Measurements from ENCODE around the gene MUC5AC.

MUC5AC gene

GRCh38 chr11:1194977-1195681 lies 37.4 kb downstream of the MUC5AC start:
- Histone ChIP-seq H4K8ac (ENCODE audit: low read depth, low read length) (no peak overlapping the region), H3K79me2 (ENCODE audit: control insufficient read depth, insufficient read depth, low read length) (no peaks in the 10 kb centered on the region), H2BK120ac (ENCODE audit: low read depth, low read length) (no peak overlapping the region), H3K4me2 (ENCODE audit: low read length) (no peak overlapping the region), H3K18ac (ENCODE audit: low read length) (no peak overlapping the region), H3K79me1 (ENCODE audit: low read length) (no peaks in the 10 kb centered on the region), H3K4me1 (ENCODE audit: control insufficient read depth, low read depth, low read length) (no peaks in the 10 kb centered on the region), H3K9ac (ENCODE audit: low read length) (no peak overlapping the region), H2BK15ac (replicated peaks; ENCODE audit: low read depth) (no peak overlapping the region), H3K36me3 (ENCODE audit: control insufficient read depth, insufficient read depth, low read length) (no peaks in the 10 kb centered on the region), H2BK5ac (ENCODE audit: low read length) (no peak overlapping the region), H3K27me3 (ENCODE audit: insufficient read depth, low read length, poor library complexity) (no peaks in the 10 kb centered on the region), H3K4me3 (ENCODE audit: low read length) (no peak overlapping the region), H3K56ac (ENCODE audit: low read length) (no peak overlapping the region), H3K27ac (ENCODE audit: low read depth, low read length) (no peak overlapping the region), H2AK5ac (ENCODE audit: low read length) (no peak overlapping the region), H3K4ac (ENCODE audit: low read depth, low read length) (no peak overlapping the region), H4K5ac (ENCODE audit: low read length) (no peak overlapping the region), H3K23ac (ENCODE audit: low read length) (no peak overlapping the region)
- WGBS (ENCODE audit: extremely low coverage, insufficient coverage, low lambda C conversion rate) = no CpG with 5 or more reads among the region's 32 CpGs
- DNase-seq = no peak

GRCh38 chr11:1195682-1196515 lies 38.1 kb downstream of the MUC5AC start:
- WGBS (ENCODE audit: extremely low coverage, insufficient coverage, low lambda C conversion rate) = no CpG with 5 or more reads among the region's 41 CpGs
- H3K4me1 ChIP-seq (ENCODE audit: control insufficient read depth, low read depth, low read length) = no peaks in the 10 kb centered on the region
- H3K9ac ChIP-seq (ENCODE audit: low read length) = no peak overlapping the region
- H3K79me1 ChIP-seq (ENCODE audit: low read length) = no peaks in the 10 kb centered on the region
- no peak overlapping the region for H4K8ac ChIP-seq (ENCODE audit: low read depth, low read length)
- no peak for DNase-seq
- no peak overlapping the region for H3K56ac ChIP-seq (ENCODE audit: low read length)
- H3K36me3 ChIP-seq (ENCODE audit: control insufficient read depth, insufficient read depth, low read length) = no peaks in the 10 kb centered on the region
- H3K4me2 ChIP-seq (ENCODE audit: low read length) = no peak overlapping the region
- H3K18ac ChIP-seq (ENCODE audit: low read length) = no peak overlapping the region
- H2AK5ac ChIP-seq (ENCODE audit: low read length) = no peak overlapping the region
- H3K23ac ChIP-seq (ENCODE audit: low read length) = no peak overlapping the region
- H3K27ac ChIP-seq (ENCODE audit: low read depth, low read length) = no peak overlapping the region
- no peak overlapping the region for H2BK5ac ChIP-seq (ENCODE audit: low read length)
- H3K27me3 ChIP-seq (ENCODE audit: insufficient read depth, low read length, poor library complexity) = no peaks in the 10 kb centered on the region
- no peak overlapping the region for H3K4ac ChIP-seq (ENCODE audit: low read depth, low read length)
- no peak overlapping the region for H2BK15ac ChIP-seq (replicated peaks; ENCODE audit: low read depth)
- H3K79me2 ChIP-seq (ENCODE audit: control insufficient read depth, insufficient read depth, low read length) = no peaks in the 10 kb centered on the region
- H2BK120ac ChIP-seq (ENCODE audit: low read depth, low read length) = no peak overlapping the region
- no peak overlapping the region for H3K4me3 ChIP-seq (ENCODE audit: low read length)
- H4K5ac ChIP-seq (ENCODE audit: low read length) = no peak overlapping the region

DNA sequence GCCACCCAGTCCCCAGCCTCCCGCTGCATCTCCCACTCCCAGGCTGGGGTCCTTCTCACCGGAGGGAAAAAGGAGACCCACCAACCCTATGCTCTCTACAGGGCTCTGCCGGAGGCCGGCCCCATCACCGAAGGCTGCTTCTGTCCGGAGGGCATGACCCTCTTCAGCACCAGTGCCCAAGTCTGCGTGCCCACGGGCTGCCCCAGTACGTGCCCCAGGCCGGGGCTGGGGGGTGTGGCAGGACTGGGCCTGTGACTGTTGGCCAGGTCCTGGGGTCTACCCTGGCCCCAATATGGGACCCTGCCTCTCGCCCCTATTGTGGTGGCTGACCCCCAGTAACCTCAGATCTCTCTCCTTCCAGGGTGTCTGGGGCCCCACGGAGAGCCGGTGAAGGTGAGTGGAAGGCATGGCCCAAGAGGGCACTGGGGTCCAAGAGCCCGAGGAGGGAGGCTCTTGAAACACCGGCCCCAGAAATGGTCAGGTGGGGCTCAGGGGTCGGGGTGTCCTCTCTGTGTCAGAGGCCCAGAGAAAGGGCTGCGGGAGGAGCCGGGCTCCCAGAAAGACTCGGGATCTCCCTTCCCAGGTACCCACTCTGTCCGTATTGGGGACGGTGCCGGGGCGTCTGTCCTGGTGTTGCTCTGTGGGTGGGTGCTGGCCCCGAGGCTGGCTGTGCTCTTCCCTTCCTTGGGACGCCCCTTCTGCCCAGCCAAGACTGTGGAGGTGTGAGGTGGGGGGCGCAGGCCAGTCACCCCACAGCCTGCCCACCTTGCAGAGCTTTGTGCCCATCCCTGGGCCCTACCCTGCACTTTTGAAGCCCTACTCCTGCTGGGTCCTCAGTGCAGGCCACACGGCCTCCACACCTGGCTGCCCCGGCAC lies 39.0 kb downstream of the MUC5AC start:
- Histone ChIP-seq H3K36me3 (ENCODE audit: control insufficient read depth, insufficient read depth, low read length) (no peaks in the 10 kb centered on the region), H3K4me2 (ENCODE audit: low read length) (no peak overlapping the region), H2BK15ac (replicated peaks; ENCODE audit: low read depth) (no peak overlapping the region), H3K79me2 (ENCODE audit: control insufficient read depth, insufficient read depth, low read length) (no peaks in the 10 kb centered on the region), H3K27ac (ENCODE audit: low read depth, low read length) (no peak overlapping the region), H4K8ac (ENCODE audit: low read depth, low read length) (no peak overlapping the region), H3K23ac (ENCODE audit: low read length) (no peak overlapping the region), H2AK5ac (ENCODE audit: low read length) (no peak overlapping the region), H3K4ac (ENCODE audit: low read depth, low read length) (no peak overlapping the region), H3K9ac (ENCODE audit: low read length) (no peak overlapping the region), H3K18ac (ENCODE audit: low read length) (no peak overlapping the region), H3K56ac (ENCODE audit: low read length) (no peak overlapping the region), H3K4me3 (ENCODE audit: low read length) (no peak overlapping the region), H4K5ac (ENCODE audit: low read length) (no peak overlapping the region), H2BK120ac (ENCODE audit: low read depth, low read length) (no peak overlapping the region), H3K4me1 (ENCODE audit: control insufficient read depth, low read depth, low read length) (no peaks in the 10 kb centered on the region), H2BK5ac (ENCODE audit: low read length) (no peak overlapping the region), H3K79me1 (ENCODE audit: low read length) (no peaks in the 10 kb centered on the region), H3K27me3 (ENCODE audit: insufficient read depth, low read length, poor library complexity) (no peaks in the 10 kb centered on the region)
- whole genome bisulfite sequencing (ENCODE audit: extremely low coverage, insufficient coverage, low lambda C conversion rate) = no CpG with 5 or more reads among the region's 28 CpGs
- DNase-seq = no peak

- Histone ChIP-seq H3K23ac (ENCODE audit: low read length) (no peak overlapping the region), H3K9ac (ENCODE audit: low read length) (no peak overlapping the region), H3K4me2 (ENCODE audit: low read length) (no peak overlapping the region), H3K27ac (ENCODE audit: low read depth, low read length) (no peak overlapping the region), H3K56ac (ENCODE audit: low read length) (no peak overlapping the region), H4K8ac (ENCODE audit: low read depth, low read length) (no peak overlapping the region), H3K36me3 (ENCODE audit: control insufficient read depth, insufficient read depth, low read length) (no peaks in the 10 kb centered on the region), H2BK15ac (replicated peaks; ENCODE audit: low read depth) (no peak overlapping the region), H3K4me1 (ENCODE audit: control insufficient read depth, low read depth, low read length) (no peaks in the 10 kb centered on the region), H3K79me2 (ENCODE audit: control insufficient read depth, insufficient read depth, low read length) (no peaks in the 10 kb centered on the region), H3K27me3 (ENCODE audit: insufficient read depth, low read length, poor library complexity) (no peaks in the 10 kb centered on the region), H3K4ac (ENCODE audit: low read depth, low read length) (no peak overlapping the region), H3K4me3 (ENCODE audit: low read length) (no peak overlapping the region), H3K79me1 (ENCODE audit: low read length) (no peaks in the 10 kb centered on the region), H3K18ac (ENCODE audit: low read length) (no peak overlapping the region), H2BK5ac (ENCODE audit: low read length) (no peak overlapping the region), H4K5ac (ENCODE audit: low read length) (no peak overlapping the region), H2AK5ac (ENCODE audit: low read length) (no peak overlapping the region), H2BK120ac (ENCODE audit: low read depth, low read length) (no peak overlapping the region)
- DNase-seq = no peak
- WGBS (ENCODE audit: extremely low coverage, insufficient coverage, low lambda C conversion rate) = no CpG with 5 or more reads among the region's 29 CpGs
Measured at GRCh38 chr11:1197431-1197885, 39.7 kb downstream of the MUC5AC start.

DNA sequence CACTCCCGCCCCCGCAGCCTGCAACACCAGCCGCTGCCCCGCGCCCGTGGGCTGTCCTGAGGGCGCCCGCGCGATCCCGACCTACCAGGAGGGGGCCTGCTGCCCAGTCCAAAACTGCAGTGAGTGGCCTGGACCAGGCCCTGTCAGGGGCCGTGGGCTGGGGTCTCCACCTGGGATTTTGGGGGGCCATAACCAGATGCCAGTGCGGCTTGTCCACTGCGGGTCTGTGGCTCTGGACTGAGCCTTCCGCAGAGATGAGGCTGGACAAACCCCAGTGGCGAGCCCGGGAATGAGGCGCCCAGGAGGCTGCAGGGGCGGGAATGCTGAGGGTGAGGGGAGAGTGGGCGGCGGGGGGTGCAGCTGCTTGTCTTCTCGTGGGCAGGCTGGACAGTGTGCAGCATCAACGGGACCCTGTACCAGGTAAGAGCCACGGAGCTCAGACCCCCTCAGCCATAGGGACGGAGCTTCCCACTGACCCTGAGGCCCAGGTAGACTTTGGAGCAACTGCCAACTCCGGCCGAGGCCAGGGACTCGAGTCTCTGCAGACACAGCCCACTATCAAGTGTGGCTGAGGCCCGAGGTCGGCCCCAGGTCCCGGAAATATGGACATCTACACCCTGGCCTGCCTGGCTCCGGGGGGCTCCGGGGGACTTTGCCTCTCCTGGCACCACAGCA lies 40.3 kb downstream of the MUC5AC start:
- no peak overlapping the region for H3K4me3 ChIP-seq (ENCODE audit: low read length)
- no peak overlapping the region for H4K5ac ChIP-seq (ENCODE audit: low read length)
- H2BK120ac ChIP-seq (ENCODE audit: low read depth, low read length) = no peak overlapping the region
- no peak for DNase-seq
- H3K4me1 ChIP-seq (ENCODE audit: control insufficient read depth, low read depth, low read length) = no peaks in the 10 kb centered on the region
- no peak overlapping the region for H3K4me2 ChIP-seq (ENCODE audit: low read length)
- no peak overlapping the region for H3K56ac ChIP-seq (ENCODE audit: low read length)
- no peak overlapping the region for H2BK15ac ChIP-seq (replicated peaks; ENCODE audit: low read depth)
- H2AK5ac ChIP-seq (ENCODE audit: low read length) = no peak overlapping the region
- H4K8ac ChIP-seq (ENCODE audit: low read depth, low read length) = no peak overlapping the region
- no peaks in the 10 kb centered on the region for H3K27me3 ChIP-seq (ENCODE audit: insufficient read depth, low read length, poor library complexity)
- H3K23ac ChIP-seq (ENCODE audit: low read length) = no peak overlapping the region
- no peaks in the 10 kb centered on the region for H3K79me2 ChIP-seq (ENCODE audit: control insufficient read depth, insufficient read depth, low read length)
- H3K79me1 ChIP-seq (ENCODE audit: low read length) = no peaks in the 10 kb centered on the region
- H3K18ac ChIP-seq (ENCODE audit: low read length) = no peak overlapping the region
- no peaks in the 10 kb centered on the region for H3K36me3 ChIP-seq (ENCODE audit: control insufficient read depth, insufficient read depth, low read length)
- no CpG with 5 or more reads among the region's 33 CpGs for WGBS (ENCODE audit: extremely low coverage, insufficient coverage, low lambda C conversion rate)
- no peak overlapping the region for H2BK5ac ChIP-seq (ENCODE audit: low read length)
- no peak overlapping the region for H3K27ac ChIP-seq (ENCODE audit: low read depth, low read length)
- H3K9ac ChIP-seq (ENCODE audit: low read length) = no peak overlapping the region
- no peak overlapping the region for H3K4ac ChIP-seq (ENCODE audit: low read depth, low read length)

Data from mesendoderm (in vitro differentiated cells).